GM12865 (cell line): Measurements from ENCODE around the gene RHEB.

Experiments used
- DNase-seq: peaks from one replicate; pipeline ENCODE4 v3.0.0; 2010; ENCODE audit warnings: low read depth
- H3K4me3 ChIP-seq: 2 replicates; pipeline ENCODE4 v1.5.1; 2011; ENCODE audit warnings: mild to moderate bottlenecking, low read depth, low read length, control low read depth
- TF ChIP-seq, protein P1 (sequence below): IDR thresholded peaks from 2 replicates; pipeline ENCODE4 v1.5.1; 2011; ENCODE audit warnings: low read length, control low read depth, low read depth, inconsistent platforms; ENCODE audit not compliant: insufficient read depth; ENCODE audit errors: missing control alignments

RHEB gene

DNA sequence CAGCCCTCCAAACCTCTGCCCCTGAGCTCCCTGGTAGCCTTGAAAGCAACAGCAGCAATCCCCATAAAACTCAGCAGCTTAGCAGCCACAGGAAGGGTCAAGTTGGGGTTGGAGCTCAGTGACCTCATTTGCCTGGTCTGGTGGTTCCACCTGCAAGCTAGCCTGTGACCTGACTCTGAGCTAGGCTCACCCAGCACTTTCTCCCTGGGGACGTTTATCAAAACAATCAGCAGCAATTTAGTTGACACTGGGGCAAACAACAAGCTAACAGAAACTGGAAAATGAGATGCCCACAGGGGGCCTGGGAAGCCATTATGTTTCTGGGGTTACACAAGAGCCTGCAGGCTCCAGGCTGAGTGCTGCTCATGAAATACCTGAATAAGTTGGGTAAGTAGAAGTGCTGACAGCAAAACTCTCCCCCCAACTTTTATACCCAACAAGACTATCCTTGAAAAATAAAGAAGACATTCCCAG is 57.4 kb downstream of the RHEB start:
- DNase-seq: no peak
- no peak overlapping the region for H3K4me3 ChIP-seq
- TF ChIP-seq, protein P1, sequence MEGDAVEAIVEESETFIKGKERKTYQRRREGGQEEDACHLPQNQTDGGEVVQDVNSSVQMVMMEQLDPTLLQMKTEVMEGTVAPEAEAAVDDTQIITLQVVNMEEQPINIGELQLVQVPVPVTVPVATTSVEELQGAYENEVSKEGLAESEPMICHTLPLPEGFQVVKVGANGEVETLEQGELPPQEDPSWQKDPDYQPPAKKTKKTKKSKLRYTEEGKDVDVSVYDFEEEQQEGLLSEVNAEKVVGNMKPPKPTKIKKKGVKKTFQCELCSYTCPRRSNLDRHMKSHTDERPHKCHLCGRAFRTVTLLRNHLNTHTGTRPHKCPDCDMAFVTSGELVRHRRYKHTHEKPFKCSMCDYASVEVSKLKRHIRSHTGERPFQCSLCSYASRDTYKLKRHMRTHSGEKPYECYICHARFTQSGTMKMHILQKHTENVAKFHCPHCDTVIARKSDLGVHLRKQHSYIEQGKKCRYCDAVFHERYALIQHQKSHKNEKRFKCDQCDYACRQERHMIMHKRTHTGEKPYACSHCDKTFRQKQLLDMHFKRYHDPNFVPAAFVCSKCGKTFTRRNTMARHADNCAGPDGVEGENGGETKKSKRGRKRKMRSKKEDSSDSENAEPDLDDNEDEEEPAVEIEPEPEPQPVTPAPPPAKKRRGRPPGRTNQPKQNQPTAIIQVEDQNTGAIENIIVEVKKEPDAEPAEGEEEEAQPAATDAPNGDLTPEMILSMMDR: no peak

DNA sequence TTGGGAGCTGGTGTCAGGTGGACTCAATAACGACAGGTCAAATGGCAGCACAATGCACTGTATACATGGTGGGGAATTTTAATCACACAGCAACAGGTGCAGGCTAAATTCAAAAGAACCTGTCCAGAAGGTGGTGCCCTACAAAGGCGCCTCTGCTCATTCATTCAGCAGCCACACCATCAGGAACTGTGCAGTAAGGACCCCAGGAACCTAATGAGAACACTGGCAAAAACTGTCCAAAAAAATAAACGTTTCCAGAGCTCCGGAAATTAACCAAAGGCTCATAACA is 57.8 kb downstream of the RHEB start:
- H3K4me3 ChIP-seq: no peak overlapping the region
- DNase-seq: no peak
- TF ChIP-seq, protein P1: no peak

DNA sequence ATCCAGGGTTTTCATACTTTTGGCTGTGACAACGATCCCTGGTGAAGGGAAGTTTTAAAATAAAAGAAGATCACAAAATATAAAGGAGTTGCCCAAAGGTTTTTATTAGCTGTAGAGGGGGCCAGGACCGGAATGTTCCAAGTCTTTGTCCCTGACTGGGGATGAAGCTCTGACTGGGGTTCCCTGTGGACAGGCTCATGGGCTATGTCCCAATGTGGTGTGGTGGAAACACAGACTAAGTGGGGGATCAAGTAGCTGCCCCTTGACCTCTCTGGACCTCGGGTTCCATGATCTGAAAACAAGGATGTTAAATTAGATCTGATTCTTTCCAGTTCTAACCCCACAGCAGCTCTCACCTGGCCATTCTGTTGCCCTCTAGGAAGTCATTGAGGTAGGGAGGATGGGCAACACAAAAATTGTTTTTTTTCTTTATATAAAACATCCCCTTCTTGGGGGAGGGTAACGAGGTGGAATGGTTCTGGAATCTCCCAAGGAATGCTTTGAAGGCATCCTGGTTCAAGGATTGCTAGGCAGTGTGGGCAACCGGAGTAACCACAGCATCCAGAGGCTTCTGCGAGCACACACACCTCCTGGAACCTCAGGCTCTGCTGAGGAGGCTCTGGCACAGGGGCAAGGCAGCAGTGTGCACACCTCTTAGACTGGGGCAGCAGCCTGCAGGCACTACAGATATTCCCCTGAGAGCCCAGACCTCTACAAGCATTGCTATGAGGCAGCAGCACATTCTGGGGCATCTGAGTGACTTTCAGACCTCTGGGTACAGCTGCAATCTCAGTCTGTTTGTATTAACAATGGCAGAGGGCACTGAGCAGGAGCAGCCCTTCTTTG is 58.4 kb downstream of the RHEB start:
- TF ChIP-seq, protein P1: no peak
- H3K4me3 ChIP-seq: no peak overlapping the region
- no peak for DNase-seq

DNA sequence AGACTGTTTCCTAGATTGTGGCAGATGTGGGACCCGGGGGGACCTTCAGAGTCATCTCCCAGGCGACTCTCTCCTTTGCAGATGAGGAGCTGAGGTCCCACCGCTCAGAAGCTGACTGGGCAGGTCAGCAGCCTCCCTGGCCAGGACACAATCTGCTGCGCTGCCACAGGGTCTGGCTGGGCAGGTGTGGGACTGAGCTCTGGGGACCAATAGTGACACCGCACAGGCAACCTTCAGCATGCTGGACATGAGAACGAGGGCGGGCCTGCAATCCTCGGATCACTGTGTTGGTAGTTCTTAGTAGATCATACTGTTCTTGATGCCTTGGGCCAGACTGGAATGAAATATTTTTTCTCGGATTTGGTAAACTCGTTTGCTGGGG is 59.2 kb downstream of the RHEB start:
- no peak overlapping the region for H3K4me3 ChIP-seq
- TF ChIP-seq, protein P1: no peak
- DNase-seq: no peak

DNA sequence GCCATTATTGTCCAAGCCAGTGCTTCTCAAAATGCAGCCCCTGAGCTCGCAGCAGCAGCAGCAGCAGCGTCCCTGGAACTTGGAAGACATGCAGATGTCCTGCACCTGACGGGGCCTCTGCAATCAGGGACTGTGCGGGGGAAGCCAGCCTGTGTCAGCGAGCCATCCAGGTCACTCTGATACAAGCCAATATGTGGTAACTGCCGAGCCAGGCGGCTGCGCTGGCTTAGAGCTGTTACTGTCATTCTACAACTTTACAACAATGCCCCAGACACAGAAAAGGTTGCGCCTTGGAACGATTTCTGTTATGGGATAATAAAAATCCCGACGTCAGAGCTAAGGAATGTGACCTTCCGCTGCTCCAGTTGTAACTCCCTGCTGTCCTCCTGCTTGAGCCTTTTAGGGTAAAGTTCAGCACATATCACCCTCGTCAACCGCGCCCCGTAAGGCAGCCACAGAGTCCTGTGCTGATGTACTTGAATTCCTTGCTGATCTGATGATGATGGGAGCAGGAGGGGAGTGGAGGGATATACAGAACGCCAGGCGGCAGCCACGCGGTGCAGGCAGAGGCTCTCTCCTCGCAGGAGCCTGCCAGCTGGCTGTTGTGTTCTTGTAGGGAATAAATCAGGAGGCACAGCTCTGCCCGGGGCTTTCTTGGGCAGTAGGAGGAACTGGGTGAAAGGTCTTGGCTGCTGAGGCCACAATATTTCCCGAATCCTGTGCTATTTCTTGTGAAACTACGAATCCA is 59.8 kb downstream of the RHEB start:
- DNase-seq: no peak
- TF ChIP-seq, protein P1: no peak
- H3K4me3 ChIP-seq: no peak overlapping the region

DNA sequence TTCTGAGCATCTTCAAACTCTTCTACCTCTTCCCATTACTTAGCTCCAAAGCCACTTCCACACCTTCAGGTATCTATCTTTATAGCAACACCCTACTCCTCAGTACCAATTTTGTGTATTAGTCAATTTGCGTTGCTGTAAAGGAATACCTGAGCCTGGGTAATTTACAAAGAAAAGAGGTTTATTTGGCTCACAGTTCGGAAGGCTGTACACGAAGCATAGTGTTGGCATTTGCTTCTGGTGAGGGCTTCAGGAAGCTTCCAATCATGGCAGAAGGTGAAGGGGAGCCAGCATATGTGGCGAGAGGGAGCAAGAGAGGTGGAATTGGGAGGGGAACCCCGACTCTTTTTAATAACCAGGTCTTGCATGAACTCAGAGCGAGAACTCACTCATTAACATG is 62.2 kb downstream of the RHEB start:
- no peak for DNase-seq
- TF ChIP-seq, protein P1: no peak
- H3K4me3 ChIP-seq: no peak overlapping the region
